SK-N-SH (cell line): ENCODE results near the gene SRSF6.

ENCODE experiments used
- JUND ChIP-seq: IDR thresholded peaks from 2 replicates; pipeline ENCODE4 v1.4.0; 2012
- MEF2A ChIP-seq: IDR thresholded peaks from 2 replicates; pipeline ENCODE4 v1.4.0; 2012; ENCODE audit warnings: low read depth, borderline replicate concordance
- RAD21 ChIP-seq: IDR thresholded peaks from 2 replicates; pipeline ENCODE4 v1.6.1; 2012; ENCODE audit warnings: mild to moderate bottlenecking, low read length
- SMC3 ChIP-seq: IDR thresholded peaks from 2 replicates; pipeline ENCODE4 v1.6.1; 2012; ENCODE audit warnings: low read depth, low read length, improper control_type of control experiment
- YY1 ChIP-seq: IDR thresholded peaks from 2 replicates; pipeline ENCODE4 v1.4.0; 2012; ENCODE audit warnings: low read depth, mild to moderate bottlenecking
- TF ChIP-seq, protein P1 (sequence below): IDR thresholded peaks from 2 replicates; pipeline ENCODE4; 2012
- TF ChIP-seq, protein P2 (sequence below): IDR thresholded peaks from 2 replicates; pipeline ENCODE4 v1.6.1; 2012; ENCODE audit warnings: mild to moderate bottlenecking, low read depth, low read length, moderate library complexity
- TF ChIP-seq, protein P3 (sequence below): fragments of 200-600 bp; sonication (generic); IDR thresholded peaks from 2 replicates; pipeline ENCODE4 v1.6.1; 2017; ENCODE audit warnings: antibody characterized with exemption, mild to moderate bottlenecking, moderate library complexity
- TF ChIP-seq, protein P4 (sequence below): IDR thresholded peaks from 2 replicates; pipeline ENCODE4 v1.4.0; 2012; ENCODE audit warnings: low read depth

DNA sequence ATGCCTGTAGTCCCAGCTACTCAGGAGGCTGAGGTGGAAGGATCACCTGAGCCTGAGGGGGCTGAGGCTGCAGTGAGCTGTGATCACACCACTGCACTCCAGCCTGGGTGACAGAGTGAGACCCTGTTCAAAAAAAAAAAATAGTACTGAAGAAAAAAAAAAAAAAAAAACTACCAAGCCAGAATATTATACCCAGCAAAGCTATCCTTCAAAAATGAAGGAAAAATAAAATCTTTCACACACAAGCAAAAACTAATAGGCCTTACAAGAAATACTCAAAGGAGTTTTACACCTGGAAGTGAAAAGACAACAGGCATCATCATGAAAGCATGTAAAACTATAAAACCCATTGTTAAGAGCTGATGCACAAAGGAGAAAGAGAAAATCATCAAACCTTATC is 37.5 kb upstream of the SRSF6 start:
- TF ChIP-seq, protein P1, sequence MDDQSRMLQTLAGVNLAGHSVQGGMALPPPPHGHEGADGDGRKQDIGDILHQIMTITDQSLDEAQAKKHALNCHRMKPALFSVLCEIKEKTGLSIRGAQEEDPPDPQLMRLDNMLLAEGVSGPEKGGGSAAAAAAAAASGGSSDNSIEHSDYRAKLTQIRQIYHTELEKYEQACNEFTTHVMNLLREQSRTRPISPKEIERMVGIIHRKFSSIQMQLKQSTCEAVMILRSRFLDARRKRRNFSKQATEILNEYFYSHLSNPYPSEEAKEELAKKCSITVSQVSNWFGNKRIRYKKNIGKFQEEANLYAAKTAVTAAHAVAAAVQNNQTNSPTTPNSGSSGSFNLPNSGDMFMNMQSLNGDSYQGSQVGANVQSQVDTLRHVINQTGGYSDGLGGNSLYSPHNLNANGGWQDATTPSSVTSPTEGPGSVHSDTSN, result no peak
- TF ChIP-seq MEF2A (no peak), SMC3 (no peak), YY1 (no peak), JUND (no peak), RAD21 (no peak)
- TF ChIP-seq, protein P2, sequence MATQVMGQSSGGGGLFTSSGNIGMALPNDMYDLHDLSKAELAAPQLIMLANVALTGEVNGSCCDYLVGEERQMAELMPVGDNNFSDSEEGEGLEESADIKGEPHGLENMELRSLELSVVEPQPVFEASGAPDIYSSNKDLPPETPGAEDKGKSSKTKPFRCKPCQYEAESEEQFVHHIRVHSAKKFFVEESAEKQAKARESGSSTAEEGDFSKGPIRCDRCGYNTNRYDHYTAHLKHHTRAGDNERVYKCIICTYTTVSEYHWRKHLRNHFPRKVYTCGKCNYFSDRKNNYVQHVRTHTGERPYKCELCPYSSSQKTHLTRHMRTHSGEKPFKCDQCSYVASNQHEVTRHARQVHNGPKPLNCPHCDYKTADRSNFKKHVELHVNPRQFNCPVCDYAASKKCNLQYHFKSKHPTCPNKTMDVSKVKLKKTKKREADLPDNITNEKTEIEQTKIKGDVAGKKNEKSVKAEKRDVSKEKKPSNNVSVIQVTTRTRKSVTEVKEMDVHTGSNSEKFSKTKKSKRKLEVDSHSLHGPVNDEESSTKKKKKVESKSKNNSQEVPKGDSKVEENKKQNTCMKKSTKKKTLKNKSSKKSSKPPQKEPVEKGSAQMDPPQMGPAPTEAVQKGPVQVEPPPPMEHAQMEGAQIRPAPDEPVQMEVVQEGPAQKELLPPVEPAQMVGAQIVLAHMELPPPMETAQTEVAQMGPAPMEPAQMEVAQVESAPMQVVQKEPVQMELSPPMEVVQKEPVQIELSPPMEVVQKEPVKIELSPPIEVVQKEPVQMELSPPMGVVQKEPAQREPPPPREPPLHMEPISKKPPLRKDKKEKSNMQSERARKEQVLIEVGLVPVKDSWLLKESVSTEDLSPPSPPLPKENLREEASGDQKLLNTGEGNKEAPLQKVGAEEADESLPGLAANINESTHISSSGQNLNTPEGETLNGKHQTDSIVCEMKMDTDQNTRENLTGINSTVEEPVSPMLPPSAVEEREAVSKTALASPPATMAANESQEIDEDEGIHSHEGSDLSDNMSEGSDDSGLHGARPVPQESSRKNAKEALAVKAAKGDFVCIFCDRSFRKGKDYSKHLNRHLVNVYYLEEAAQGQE, result no peak
- TF ChIP-seq, protein P3, sequence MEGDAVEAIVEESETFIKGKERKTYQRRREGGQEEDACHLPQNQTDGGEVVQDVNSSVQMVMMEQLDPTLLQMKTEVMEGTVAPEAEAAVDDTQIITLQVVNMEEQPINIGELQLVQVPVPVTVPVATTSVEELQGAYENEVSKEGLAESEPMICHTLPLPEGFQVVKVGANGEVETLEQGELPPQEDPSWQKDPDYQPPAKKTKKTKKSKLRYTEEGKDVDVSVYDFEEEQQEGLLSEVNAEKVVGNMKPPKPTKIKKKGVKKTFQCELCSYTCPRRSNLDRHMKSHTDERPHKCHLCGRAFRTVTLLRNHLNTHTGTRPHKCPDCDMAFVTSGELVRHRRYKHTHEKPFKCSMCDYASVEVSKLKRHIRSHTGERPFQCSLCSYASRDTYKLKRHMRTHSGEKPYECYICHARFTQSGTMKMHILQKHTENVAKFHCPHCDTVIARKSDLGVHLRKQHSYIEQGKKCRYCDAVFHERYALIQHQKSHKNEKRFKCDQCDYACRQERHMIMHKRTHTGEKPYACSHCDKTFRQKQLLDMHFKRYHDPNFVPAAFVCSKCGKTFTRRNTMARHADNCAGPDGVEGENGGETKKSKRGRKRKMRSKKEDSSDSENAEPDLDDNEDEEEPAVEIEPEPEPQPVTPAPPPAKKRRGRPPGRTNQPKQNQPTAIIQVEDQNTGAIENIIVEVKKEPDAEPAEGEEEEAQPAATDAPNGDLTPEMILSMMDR, result no peak
- TF ChIP-seq, protein P4, sequence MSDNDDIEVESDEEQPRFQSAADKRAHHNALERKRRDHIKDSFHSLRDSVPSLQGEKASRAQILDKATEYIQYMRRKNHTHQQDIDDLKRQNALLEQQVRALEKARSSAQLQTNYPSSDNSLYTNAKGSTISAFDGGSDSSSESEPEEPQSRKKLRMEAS, result no peak
